Kidney epithelial cell (primary cell): ENCODE results near the gene ARHGAP6. TPM values are rescaled to one million over a fixed set of nuclear protein-coding genes. Genes with fewer than 3 reads are reported as not detected.
A peak's percentile ranks its signal among the peaks of the same experiment; 100 is the strongest.

Source experiments
- DNase-seq: peaks from one replicate; pipeline ENCODE4 v3.0.0-alpha.2; 2010; ENCODE audit warnings: low read depth
- H3K27me3 ChIP-seq: 2 replicates; pipeline ENCODE4 v1.6.0; 2011; ENCODE audit warnings: low read length; ENCODE audit not compliant: control insufficient read depth, insufficient read depth
- H3K36me3 ChIP-seq: 2 replicates; pipeline ENCODE4 v1.5.1; 2011; ENCODE audit warnings: low read length; ENCODE audit not compliant: control insufficient read depth, insufficient read depth
- H3K4me3 ChIP-seq: 2 replicates; pipeline ENCODE4 v1.5.1; 2011; ENCODE audit warnings: low read depth, mild to moderate bottlenecking, control low read depth, low read length
- total RNA-seq: library from RNA; depleted of rRNA; stranded (reverse); fragments of >200 nt; gene quantifications from 2 replicates; pipeline ENCODE4 v1.2.3, GENCODE V29; 2015
- TF ChIP-seq, protein P1 (sequence below): IDR thresholded peaks from 2 replicates; pipeline ENCODE4 v1.5.1; 2011; ENCODE audit warnings: mild to moderate bottlenecking, moderate library complexity, low read length, control low read depth, inconsistent platforms; ENCODE audit not compliant: insufficient read depth, poor library complexity, severe bottlenecking

The ARHGAP6 gene
- total RNA-seq, 1 donor from 2014 or later, result 1.7 TPM

DNA sequence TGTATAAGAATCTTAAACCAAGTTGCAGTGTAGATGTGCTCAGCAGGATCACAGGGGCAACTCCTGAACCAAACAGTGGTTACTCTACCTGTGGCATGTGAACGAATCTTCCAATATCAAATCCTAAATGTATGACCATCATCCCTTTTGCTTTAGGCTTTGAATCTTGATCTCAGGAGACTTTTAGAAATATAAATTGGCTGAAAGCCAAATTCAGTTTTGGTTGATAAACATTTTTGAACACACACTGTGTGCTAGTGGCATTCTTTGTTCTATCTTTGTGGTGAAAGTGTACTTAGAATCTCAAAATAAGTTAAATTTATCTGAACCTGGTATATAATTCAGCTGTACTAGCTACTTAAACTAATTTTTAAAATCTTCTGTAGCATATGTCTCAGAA, 4.6 kb upstream of the ARHGAP6 start:
- Histone ChIP-seq H3K27me3 (no peaks in the 10 kb centered on the region), H3K36me3 (no peaks in the 10 kb centered on the region), H3K4me3 (no peak overlapping the region)
- TF ChIP-seq, protein P1, sequence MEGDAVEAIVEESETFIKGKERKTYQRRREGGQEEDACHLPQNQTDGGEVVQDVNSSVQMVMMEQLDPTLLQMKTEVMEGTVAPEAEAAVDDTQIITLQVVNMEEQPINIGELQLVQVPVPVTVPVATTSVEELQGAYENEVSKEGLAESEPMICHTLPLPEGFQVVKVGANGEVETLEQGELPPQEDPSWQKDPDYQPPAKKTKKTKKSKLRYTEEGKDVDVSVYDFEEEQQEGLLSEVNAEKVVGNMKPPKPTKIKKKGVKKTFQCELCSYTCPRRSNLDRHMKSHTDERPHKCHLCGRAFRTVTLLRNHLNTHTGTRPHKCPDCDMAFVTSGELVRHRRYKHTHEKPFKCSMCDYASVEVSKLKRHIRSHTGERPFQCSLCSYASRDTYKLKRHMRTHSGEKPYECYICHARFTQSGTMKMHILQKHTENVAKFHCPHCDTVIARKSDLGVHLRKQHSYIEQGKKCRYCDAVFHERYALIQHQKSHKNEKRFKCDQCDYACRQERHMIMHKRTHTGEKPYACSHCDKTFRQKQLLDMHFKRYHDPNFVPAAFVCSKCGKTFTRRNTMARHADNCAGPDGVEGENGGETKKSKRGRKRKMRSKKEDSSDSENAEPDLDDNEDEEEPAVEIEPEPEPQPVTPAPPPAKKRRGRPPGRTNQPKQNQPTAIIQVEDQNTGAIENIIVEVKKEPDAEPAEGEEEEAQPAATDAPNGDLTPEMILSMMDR, result no peak
- DNase-seq, result no peak

DNA sequence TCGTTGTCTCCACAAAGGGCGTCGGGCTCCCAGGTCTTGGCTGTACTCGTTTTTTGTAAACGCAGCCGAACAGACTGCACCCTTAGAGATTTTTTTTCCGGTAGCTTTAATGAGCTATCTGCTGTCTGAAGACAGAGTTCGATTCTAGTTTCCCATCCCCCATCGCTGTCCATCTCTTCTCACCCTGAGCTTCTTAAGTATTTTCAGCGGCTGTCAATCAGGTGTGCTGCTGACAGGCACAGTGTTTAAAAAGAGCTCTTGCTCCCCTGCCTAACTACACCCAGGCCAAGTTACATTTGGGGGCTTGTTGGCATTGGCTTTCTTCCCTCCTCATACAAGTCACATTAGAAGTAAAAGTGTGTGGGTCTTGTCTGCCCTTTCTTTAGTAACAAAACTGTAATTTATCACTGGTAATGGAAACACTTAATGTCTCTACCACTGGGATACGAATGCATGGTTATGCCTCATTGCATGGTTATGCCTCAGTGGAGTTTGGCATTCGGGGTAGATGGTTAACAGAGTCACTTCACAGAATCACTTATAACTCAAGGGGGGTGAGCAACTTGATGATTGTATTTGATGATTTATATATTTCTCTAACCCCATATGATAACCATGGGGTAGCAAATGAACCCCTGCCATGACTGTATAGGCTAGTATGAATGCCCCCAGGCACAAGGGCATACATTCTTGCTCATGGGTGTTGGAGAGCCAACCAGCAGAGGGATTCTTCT, 1.4 kb upstream of the ARHGAP6 start:
- peak; percentile 51 for DNase-seq

DNA sequence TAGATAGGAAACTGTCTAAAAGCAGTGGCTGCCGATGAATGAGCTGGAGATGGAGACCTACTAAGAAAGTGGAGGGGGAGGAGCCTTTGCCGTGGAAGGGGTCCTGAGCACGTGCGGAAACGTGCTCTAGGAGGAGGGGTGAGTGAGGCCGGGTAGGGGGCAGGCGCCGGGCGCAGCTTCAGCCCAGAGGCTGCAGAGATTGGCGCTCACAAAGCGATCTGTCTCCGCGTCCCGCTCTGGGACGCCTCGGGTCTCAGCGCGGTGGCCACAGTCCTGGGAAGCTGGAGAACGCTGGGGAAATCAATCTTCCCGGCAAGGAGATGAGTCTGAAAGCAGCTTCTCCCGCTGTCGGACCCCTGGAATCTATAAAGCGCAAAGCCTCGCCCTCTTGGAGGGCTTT, 444 bp upstream of the ARHGAP6 start:
- Histone ChIP-seq H3K36me3 (no peaks in the 10 kb centered on the region), H3K4me3 (peak overlapping the region; percentile 54), H3K27me3 (no peaks in the 10 kb centered on the region)
- TF ChIP-seq, protein P1, result no peak
- no peak for DNase-seq

More for the DNA sequence above, 1.4 kb upstream of the ARHGAP6 start:
- Histone ChIP-seq H3K27me3 (no peaks in the 10 kb centered on the region), H3K36me3 (no peaks in the 10 kb centered on the region), H3K4me3 (peak overlapping the region; percentile 16)
- TF ChIP-seq, protein P1, result no peak

DNA sequence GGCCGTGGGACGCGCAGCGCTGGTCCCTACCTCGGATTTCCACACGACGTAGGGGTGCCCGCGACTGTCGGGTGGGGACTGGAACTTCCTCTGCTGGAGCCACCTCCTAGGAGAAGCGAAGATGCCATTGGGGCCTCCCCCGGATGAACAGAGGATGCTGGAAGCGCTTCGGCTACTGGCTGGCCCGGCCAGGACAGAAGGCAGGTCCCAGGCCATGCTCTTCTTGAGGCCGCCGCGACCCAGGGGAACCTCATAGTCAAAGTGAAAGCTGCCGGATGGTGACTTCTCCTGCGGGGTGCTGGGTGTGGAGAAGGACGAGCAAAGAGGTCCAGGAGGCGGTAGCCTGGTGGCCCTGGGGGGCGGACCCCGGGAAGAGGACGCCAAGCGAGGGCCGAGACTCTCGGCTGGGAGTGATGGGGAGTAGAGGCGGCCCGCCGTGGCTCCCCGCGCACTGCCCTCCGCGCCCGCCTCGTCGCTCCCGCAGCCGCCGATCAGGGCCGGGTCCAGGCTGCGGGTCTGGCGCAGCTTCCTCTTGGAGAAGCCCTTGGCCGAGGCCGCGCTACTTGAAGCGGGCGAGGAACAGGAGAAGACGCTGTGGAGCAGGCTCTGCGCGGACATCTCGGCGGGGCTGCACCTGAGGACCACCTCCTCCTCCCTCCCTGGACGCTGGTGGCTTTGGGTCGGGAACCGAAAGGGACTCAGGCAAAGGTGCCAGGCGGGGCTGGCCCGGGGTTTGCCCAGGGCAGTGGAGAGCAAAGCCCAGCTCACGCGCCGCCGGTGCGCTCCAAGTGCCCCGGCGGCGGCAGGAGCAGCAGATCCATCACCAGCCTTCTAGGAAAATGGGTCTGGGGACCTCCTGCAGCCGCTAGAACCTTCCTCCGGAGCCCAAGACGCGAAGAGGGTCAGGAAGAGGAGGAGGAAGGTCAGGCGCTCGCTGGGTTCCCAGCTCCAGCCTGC, 1.2 kb downstream of the ARHGAP6 start:
- TF ChIP-seq, protein P1, result no peak
- Histone ChIP-seq H3K4me3 (peak overlapping the region; percentile 54), H3K36me3 (no peaks in the 10 kb centered on the region), H3K27me3 (no peaks in the 10 kb centered on the region)
- DNase-seq, result no peak

DNA sequence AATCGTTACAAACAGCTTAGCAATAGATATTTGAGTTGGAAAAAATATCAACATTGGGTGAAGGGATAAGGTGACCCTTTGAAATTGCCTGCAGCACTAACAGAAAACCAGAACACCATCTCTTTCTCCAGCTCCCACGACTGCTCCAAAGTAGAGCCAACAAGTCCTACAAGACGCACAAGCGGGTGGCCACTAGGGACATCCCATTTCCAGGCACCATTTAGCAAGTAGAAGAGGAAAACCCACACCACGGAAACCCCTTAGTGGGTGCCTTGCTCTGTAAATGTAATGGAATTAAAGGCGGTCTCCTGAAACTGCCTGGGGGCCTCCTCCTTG, 1.9 kb downstream of the ARHGAP6 start:
- Histone ChIP-seq H3K27me3 (no peaks in the 10 kb centered on the region), H3K36me3 (no peaks in the 10 kb centered on the region), H3K4me3 (peak overlapping the region; percentile 54)
- TF ChIP-seq, protein P1, result peak; percentile 3
- no peak for DNase-seq
